Suprapubic skin (tissue), 3 donors: ENCODE data around the gene MGAT1.

Experiments used
- CTCF ChIP-seq, 2 donors: fragments of 200-600 bp in 1 of 2; fragments of 450-650 bp in 1 of 2; sonication (generic) in 1 of 2; IDR thresholded peaks; one replicate each; pipeline ENCODE4 v1.5.1; 2016 to 2019; ENCODE audit warnings: antibody characterized with exemption in 2 of 2, mild to moderate bottlenecking in 1 of 2, moderate library complexity in 1 of 2
- POLR2A ChIP-seq, 2 donors: fragments of 450-650 bp; IDR thresholded peaks; one replicate each; pipeline ENCODE4 v1.6.1; 2017; ENCODE audit warnings: antibody characterized with exemption in 2 of 2, mild to moderate bottlenecking in 2 of 2, moderate library complexity in 2 of 2

- no peak for TF ChIP-seq CTCF (IDR thresholded peaks at IDR 0.05)
- TF ChIP-seq POLR2A (IDR thresholded peaks at IDR 0.05), result no peak
Measured at GRCh38 chr5:180783340-180784052, 19.1 kb downstream of the MGAT1 start.
